ENCODE measurements around the gene TEDDM1. TPM values are rescaled to one million over a fixed set of nuclear protein-coding genes. Genes with fewer than 3 reads are reported as not detected.

TEDDM1 gene
- total RNA-seq, 2 experiments from 2014 or later = not detected

DNA sequence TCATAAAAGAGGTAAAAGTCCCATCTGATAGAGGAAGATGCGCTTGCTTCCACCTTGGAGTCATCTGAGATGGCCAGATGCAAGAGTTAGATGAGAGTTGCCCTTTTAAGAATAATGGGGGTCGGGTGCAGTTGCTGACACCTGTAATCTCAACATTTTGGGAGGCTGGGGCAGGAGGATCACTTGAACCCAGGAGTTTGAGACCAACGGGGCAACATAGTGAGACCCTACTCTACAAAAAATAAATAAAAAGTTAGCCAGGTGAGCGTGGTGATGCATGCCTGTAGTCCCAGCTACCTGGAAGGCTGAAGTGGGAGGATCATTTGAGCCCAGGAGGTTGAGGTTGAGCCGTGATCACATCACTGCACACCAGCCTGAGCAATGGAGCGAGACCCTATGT, 13.5 kb upstream of the TEDDM1 start:
- Mint-ChIP-seq H3K36me3 (no peaks in the 10 kb centered on the region), H3K27me3 (peaks cover 26% of the 10 kb centered on the region), H3K4me1 (no peaks in the 10 kb centered on the region), H3K9me3 (no peaks in the 10 kb centered on the region), H3K27ac (no peak overlapping the region), H3K4me3 (no peak overlapping the region)
- DNase-seq = no peak

GRCh38 chr1:182413486-182413885, 13.0 kb upstream of the TEDDM1 start:
- no peaks in the 10 kb centered on the region for H3K36me3 Mint-ChIP-seq
- no peaks in the 10 kb centered on the region for H3K4me1 Mint-ChIP-seq
- no peak for DNase-seq
- peaks cover 28% of the 10 kb centered on the region for H3K27me3 Mint-ChIP-seq
- no peak overlapping the region for H3K27ac Mint-ChIP-seq
- H3K4me3 Mint-ChIP-seq = no peak overlapping the region
- no peaks in the 10 kb centered on the region for H3K9me3 Mint-ChIP-seq

GRCh38 chr1:182410620-182411273, 10.3 kb upstream of the TEDDM1 start:
- peaks cover 28% of the 10 kb centered on the region for H3K27me3 Mint-ChIP-seq

DNA sequence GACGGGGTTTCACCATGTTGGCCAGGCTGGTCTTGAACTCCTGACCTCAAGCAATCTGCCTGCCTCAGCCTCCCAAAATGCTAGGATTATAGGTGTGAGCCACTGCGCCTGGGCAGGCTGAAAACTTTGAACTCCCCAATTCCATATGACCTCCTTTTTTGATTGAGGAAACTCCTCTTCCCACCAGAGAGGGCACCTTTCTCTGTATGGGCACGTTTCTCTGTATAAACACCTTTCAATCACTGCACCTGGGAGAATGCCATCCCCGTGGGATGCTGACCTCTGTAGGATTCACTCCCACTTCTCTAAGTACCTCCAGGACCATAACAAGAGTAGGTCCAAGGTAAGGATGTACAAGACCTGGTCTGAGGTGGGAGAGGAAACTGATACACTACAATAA, 9.7 kb upstream of the TEDDM1 start:
- H3K36me3 Mint-ChIP-seq = no peaks in the 10 kb centered on the region
- peaks cover 26% of the 10 kb centered on the region for H3K27me3 Mint-ChIP-seq
- no peak overlapping the region for H3K4me3 Mint-ChIP-seq
- H3K9me3 Mint-ChIP-seq = peaks cover 4% of the 10 kb centered on the region
- DNase-seq = no peak
- no peaks in the 10 kb centered on the region for H3K4me1 Mint-ChIP-seq
- H3K27ac Mint-ChIP-seq = no peak overlapping the region

More at GRCh38 chr1:182410620-182411273, 10.3 kb upstream of the TEDDM1 start:
- no peaks in the 10 kb centered on the region for H3K36me3 Mint-ChIP-seq
- no peak overlapping the region for H3K27ac Mint-ChIP-seq
- H3K4me1 Mint-ChIP-seq = no peaks in the 10 kb centered on the region
- H3K4me3 Mint-ChIP-seq = no peak overlapping the region
- no peak for DNase-seq
- no peaks in the 10 kb centered on the region for H3K9me3 Mint-ChIP-seq

DNA sequence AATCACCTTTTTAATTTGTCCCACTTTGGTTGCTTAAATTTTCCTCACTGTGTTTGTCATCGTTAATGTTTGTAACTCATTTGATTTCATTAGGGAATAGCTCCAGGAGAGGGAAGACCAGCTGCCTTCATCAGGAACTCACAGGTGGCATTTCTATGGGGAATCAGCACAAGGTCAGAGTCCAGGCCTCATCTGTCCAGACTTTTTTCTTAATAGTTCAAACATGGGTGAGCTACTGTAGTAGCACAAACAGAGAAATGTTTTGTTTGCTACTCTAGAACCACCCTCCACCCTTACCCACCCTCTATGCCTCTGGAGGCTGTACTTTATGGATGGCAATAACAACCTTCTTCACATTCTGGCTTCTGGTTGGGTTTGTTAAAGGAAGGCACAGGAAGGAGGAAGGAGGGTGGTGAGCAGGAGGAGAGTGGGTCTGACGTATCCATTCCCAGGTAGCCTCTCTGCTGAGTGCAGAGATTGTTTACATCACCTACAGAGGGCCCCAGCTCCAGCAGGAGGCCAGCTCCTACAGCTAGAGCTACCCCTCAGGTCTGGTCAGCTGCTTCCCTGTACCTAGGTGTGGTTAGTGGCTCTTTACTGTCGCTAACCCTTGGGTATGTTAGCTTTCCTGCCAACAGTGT, 8.1 kb upstream of the TEDDM1 start:
- no peak overlapping the region for H3K4me3 Mint-ChIP-seq
- H3K4me1 Mint-ChIP-seq = no peaks in the 10 kb centered on the region
- peaks cover 22% of the 10 kb centered on the region for H3K27me3 Mint-ChIP-seq
- H3K9me3 Mint-ChIP-seq = peaks cover 4% of the 10 kb centered on the region
- no peaks in the 10 kb centered on the region for H3K36me3 Mint-ChIP-seq
- no peak for DNase-seq
- no peak overlapping the region for H3K27ac Mint-ChIP-seq

DNA sequence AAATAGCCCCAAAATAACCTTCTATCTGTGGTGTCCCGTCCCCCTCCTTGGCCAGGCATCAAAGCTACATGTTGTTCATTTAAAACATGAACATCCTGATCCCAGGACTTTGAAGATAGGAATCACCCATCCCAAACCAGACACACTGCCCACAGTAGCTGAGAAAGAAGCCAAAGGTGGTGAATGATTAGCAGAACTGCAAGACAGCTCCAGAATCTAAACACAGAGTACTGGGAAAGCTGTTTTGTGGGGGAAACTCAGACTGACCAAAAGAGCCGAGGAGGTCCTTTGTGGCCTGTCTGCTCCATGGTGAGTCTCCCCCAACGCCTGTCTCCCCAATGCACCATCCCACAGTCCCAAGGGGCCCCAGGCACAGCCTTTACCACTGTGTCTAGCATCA, 7.3 kb upstream of the TEDDM1 start:
- no peaks in the 10 kb centered on the region for H3K4me1 Mint-ChIP-seq
- no peak overlapping the region for H3K27ac Mint-ChIP-seq
- H3K27me3 Mint-ChIP-seq = peaks cover 23% of the 10 kb centered on the region
- no peak overlapping the region for H3K4me3 Mint-ChIP-seq
- no peaks in the 10 kb centered on the region for H3K36me3 Mint-ChIP-seq
- no peak for DNase-seq
- H3K9me3 Mint-ChIP-seq = peaks cover 4% of the 10 kb centered on the region

DNA sequence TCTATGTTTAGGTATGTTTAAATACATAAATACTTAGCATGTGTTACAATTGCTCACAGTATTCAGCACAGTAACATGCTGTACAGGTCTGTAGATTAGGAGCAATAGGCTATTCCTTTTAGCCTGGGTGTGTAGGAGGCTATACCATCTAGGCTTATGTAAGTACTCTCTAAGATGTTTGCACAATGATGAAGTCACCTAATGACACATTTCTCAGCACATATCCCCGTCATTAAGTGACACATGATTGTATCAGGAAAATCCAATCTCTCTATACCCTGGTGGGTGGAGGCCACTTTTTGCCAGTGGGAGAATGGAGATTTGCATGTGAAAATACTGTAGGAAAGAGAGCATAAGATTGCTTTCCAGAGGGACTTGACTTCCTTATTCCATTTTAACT, 5.5 kb upstream of the TEDDM1 start:
- Mint-ChIP-seq H3K9me3 (peaks cover 4% of the 10 kb centered on the region), H3K27ac (no peak overlapping the region), H3K27me3 (peaks cover 23% of the 10 kb centered on the region), H3K36me3 (no peaks in the 10 kb centered on the region), H3K4me1 (no peaks in the 10 kb centered on the region), H3K4me3 (no peak overlapping the region)
- DNase-seq = no peak

DNA sequence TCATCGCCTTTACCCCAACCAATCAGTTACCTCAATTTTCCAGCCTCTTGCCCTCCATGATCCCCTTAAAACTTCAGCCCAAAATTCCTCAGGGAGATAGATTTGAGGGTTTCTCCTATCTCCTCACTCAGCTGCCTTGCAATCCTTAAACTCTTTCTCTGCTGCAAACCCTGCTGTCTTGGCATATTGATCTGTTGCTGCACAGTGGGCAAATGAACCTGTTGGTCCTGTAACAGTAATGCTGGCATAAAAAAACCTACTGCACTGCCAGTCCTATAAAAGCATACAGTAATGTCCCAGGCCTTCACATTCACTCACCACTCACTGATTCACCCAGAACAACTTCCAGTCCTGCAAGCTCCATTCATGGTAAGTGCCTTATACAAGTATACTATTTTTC, 5.1 kb upstream of the TEDDM1 start:
- H3K4me3 Mint-ChIP-seq = no peak overlapping the region
- H3K27ac Mint-ChIP-seq = no peak overlapping the region
- peaks cover 4% of the 10 kb centered on the region for H3K9me3 Mint-ChIP-seq
- no peak for DNase-seq
- H3K4me1 Mint-ChIP-seq = no peaks in the 10 kb centered on the region
- no peaks in the 10 kb centered on the region for H3K36me3 Mint-ChIP-seq
- H3K27me3 Mint-ChIP-seq = peaks cover 23% of the 10 kb centered on the region

DNA sequence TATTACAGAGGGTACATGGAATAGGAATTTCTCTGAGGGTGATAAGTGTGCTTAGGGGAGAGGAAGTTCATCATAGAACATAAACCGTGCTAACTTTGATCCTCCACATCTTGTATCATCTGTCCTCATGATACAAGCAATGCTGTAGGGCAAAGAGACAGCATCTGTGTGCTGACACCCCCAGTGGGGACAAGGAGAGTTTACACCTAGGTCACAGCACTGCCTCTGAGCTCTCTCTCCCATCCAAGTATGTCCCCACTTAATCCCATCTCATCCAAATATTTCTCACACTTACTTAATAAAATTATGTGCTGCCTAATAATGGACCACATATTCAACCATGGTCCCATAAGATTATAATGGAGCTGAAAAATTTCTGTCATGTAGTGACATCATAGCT, 4.3 kb upstream of the TEDDM1 start:
- DNase-seq = no peak
- Mint-ChIP-seq H3K27me3 (peaks cover 23% of the 10 kb centered on the region), H3K4me3 (no peak overlapping the region), H3K36me3 (no peaks in the 10 kb centered on the region), H3K27ac (no peak overlapping the region), H3K9me3 (peaks cover 4% of the 10 kb centered on the region), H3K4me1 (no peaks in the 10 kb centered on the region)

DNA sequence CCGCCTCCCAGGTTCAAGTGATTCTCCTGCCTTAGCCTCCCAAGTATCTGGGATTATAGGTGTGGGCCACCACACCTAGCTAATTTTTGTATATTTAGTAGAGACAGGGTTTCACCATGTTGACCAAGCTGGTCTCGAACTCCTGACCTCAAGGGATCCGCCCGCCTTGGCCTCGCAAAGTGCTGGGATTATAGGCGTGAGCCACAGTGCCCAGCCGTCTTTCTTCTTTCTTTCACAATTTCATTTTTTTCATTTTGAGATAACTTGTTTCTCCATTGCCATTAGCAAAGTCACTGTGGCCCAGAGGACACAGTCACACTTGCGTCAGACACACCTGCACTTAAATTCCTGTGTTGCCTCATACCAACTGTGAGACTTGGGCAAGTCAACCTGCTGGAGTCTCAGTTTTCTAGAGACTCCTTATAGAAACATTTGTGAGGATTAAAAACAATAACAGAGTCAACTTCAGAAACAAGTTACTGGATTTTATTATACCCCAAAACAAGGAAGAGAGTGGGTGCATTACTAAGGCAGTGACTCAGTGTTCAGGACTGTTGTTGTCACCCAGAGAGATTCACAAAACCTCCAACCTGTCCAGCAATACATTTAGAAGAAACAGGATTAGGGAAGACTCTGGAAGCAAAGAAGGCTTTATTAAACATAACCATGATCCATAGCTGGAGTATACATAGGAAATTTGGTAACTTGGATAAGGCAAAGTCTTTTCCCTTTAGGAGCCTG, 2.6 kb downstream of the TEDDM1 start:
- Mint-ChIP-seq H3K27ac (no peak overlapping the region), H3K4me1 (peaks cover 2% of the 10 kb centered on the region), H3K9me3 (no peaks in the 10 kb centered on the region), H3K4me3 (no peak overlapping the region), H3K36me3 (no peaks in the 10 kb centered on the region), H3K27me3 (peaks cover 33% of the 10 kb centered on the region)
- no peak for DNase-seq

DNA sequence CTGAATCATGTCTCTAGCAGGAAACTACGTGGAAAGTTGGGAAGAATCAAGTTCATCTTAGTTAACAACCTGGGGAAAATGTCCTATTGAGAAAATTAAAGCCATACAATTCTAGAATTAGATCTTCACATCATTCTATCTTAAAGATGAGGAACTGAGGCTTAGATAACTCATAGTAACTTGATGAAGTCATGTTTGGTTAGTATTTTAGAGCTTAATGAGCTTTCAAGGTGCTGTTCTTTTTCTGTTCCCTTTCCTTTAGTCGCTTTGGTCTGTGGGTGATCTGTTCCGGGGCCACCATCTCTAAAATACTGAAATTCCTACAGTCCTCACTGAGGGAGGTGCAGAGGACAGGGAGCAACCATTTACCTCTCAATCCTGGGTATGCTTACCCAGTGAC, 4.6 kb downstream of the TEDDM1 start:
- DNase-seq = no peak
- H3K4me3 Mint-ChIP-seq = no peak overlapping the region
- no peaks in the 10 kb centered on the region for H3K36me3 Mint-ChIP-seq
- H3K4me1 Mint-ChIP-seq = peaks cover 5% of the 10 kb centered on the region
- H3K27me3 Mint-ChIP-seq = peaks cover 45% of the 10 kb centered on the region
- no peaks in the 10 kb centered on the region for H3K9me3 Mint-ChIP-seq
- H3K27ac Mint-ChIP-seq = no peak overlapping the region

DNA sequence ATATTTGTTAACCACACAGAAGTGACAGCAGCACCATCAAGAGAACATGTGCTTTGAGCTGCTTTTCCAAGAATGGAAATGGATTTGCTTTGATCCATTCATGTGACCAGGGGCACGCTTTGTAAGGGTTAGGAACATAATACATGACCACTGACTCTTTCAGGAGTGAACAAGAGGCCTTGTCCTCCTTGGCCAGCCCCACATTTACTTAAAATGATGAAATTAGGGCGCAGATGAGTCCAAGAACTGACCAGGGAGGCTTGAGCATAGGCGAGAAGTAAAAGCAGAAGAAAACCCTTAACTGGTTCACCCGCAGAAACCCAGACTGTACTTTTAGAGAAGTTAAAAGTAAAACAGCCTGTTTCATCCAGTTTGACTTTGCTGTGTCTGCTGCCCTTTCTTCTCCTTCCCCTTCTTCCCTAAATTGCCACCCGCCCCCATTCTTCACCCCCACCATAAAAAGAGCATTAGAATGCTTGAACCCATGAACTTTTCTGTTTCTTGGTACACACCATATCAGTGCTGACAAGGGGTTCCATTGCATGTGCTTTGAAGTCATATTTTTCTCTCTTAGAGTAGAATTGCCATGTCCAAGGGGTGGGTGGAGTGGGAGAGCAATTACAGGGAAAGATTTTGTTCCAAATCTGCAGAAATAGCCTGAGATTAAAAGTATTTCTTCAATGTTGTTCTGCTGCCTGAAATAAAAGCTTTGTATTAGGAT, 6.3 kb downstream of the TEDDM1 start:
- H3K4me3 Mint-ChIP-seq = no peak overlapping the region
- H3K36me3 Mint-ChIP-seq = peaks cover 6% of the 10 kb centered on the region
- no peak overlapping the region for H3K27ac Mint-ChIP-seq
- H3K27me3 Mint-ChIP-seq = peaks cover 62% of the 10 kb centered on the region
- no peak for DNase-seq
- H3K4me1 Mint-ChIP-seq = peaks cover 15% of the 10 kb centered on the region
- H3K9me3 Mint-ChIP-seq = no peaks in the 10 kb centered on the region

DNA sequence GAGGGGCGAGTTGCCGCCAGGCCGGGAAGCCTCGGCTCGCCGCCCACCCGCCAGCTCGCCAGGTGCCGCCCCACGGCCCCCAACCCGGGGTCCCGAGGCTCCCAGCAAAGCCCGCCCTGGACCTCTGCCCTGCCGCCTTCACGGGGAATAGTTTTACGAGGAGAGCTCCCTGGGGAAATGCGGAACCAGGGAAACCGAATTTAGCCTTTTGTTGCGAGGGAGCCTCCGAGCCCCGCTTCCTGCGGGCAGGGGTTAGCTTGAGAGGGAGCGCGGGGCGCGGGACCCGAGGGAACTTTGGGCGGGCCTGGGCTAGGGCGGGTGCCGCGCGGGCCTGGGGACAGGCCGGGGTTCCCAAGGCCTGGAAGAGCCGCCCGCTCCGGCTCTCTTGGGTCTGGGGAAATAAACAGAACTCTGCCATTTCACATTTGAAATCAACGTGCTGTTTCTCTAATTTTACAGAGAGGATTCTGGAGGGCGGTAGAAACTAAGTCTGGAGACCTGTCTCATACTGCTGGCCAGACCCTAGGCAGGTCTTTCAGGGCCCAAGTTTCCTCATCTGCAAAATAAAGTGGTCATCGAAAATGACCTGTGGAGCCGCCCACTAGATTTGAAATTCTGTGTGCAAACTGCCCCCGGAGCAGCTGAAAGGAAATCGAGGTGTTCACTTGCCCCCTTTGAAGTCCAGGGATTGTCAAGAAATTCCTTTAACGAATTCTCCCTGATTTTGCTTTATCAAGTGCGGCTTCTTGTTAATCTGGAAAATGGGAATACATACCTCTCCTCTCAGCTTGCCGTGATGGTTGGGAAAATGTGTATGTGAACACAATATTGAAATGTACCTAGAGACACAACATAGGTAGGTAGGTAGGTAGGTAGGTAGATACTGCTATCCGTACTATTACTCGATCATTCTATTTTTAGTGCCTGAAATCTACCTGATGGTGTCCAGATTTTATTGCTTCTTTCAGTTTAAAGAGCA, 8.1 kb downstream of the TEDDM1 start:
- Mint-ChIP-seq H3K27me3 (peaks cover 69% of the 10 kb centered on the region), H3K36me3 (peaks cover 6% of the 10 kb centered on the region), H3K4me3 (peak overlapping the region; percentile 52), H3K4me1 (peaks cover 17% of the 10 kb centered on the region), H3K27ac (no peak overlapping the region), H3K9me3 (no peaks in the 10 kb centered on the region)
- DNase-seq = peak; percentile 15

- Mint-ChIP-seq H3K27me3 (peaks cover 69% of the 10 kb centered on the region), H3K4me1 (peaks cover 14% of the 10 kb centered on the region), H3K27ac (peak within 1 kb of the TSS; percentile 67), H3K4me3 (peak within 1 kb of the TSS; percentile 88), H3K36me3 (peaks cover 6% of the 10 kb centered on the region), H3K9me3 (no peaks in the 10 kb centered on the region)
- DNase-seq = peak; percentile 62
These were observed 9.0 kb downstream of the TEDDM1 start, which contains the start of gene GLUL for GRCh38 chr1:182391362-182392049. Gene GLUL (minus strand): TSS chr1:182391790. CDS start chr1:182388737, 3,053 bp downstream.

Data from activated naive CD8-positive, alpha-beta T cell treated with anti-CD3 and anti-CD28 coated beads for 36 hours (primary cell).